Psoas muscle (tissue), 8 donors: Measurements from ENCODE around the gene AIF1. TPM values are rescaled to one million over a fixed set of nuclear protein-coding genes. Genes with fewer than 3 reads are reported as not detected.

ENCODE experiments used
- ATAC-seq, 4 donors: fragments of 200-7000 bp; cut with Tn5 transposase; one replicate each; pipeline ENCODE4 v1.9.1; 2020; ENCODE audit warnings: moderate library complexity in 3 of 4, mild to moderate bottlenecking in 2 of 4
- DNase-seq, 2 donors: peaks; one replicate each; pipeline ENCODE4 v3.0.0-alpha.2; 2020
- H3K27ac ChIP-seq: fragments of 200-600 bp; one replicate; pipeline ENCODE4 v1.8.0; 2022
- H3K27me3 ChIP-seq, 3 donors: fragments of 200-600 bp in 1 of 3; one replicate each; pipeline versions ENCODE4 v1.6.1 to v1.8.0; 2013 to 2022; ENCODE audit warnings: low read length in 2 of 3, mild to moderate bottlenecking in 2 of 3, moderate library complexity in 1 of 3; ENCODE audit not compliant: insufficient read depth in 3 of 3
- H3K36me3 ChIP-seq, 2 donors: fragments of 200-600 bp in 1 of 2; one replicate each; pipeline versions ENCODE4 v1.6.1 to v1.8.0; 2013 to 2022; ENCODE audit warnings: low read depth in 1 of 2, mild to moderate bottlenecking in 1 of 2, moderate library complexity in 1 of 2; ENCODE audit not compliant: insufficient read depth in 1 of 2
- H3K4me1 ChIP-seq: fragments of 200-600 bp; one replicate; pipeline ENCODE4 v1.8.0; 2022
- H3K4me3 ChIP-seq: fragments of 200-600 bp; one replicate; pipeline ENCODE4 v1.8.0; 2022; ENCODE audit warnings: mild to moderate bottlenecking
- H3K9me3 ChIP-seq: fragments of 200-600 bp; one replicate; pipeline ENCODE4 v1.8.0; 2022
- WGBS, 3 donors: extraction: QIAGEN DNeasy Blood & Tissue Kit; methylation state at CpG; one replicate each; pipeline versions ENCODE4 v1.1.6 to v1.1.7; 2013; 5-methylcytosine and 5-hydroxymethylcytosine counted together
- intact Hi-C, 2 donors: fragments of 100-400 bp; cut with DNase I; formaldehyde crosslinking; loops; one replicate each; pipeline versions ENCODE4 v1.11.0 to v1.14.2; 2022
- polyA plus RNA-seq, 3 donors: library from polyadenylated mRNA; stranded (reverse); fragments of 200-250 nt; gene quantifications; one replicate each; pipeline ENCODE4 v1.2.3, GENCODE V29; 2013
- total RNA-seq, 4 donors: library from RNA; stranded (reverse); fragmentation: NEBNext Ultra II Directional in 2 of 4; extraction: Animal tissue kit (Norgen Biotek cat#: 25700) in 2 of 4; gene quantifications; one replicate each; pipeline versions ENCODE4 v1.2.1 to v1.2.4, GENCODE V29; 2021 to 2023
- TF ChIP-seq, protein P1 (sequence below): fragments of 200-600 bp; IDR thresholded peaks from one replicate; pipeline ENCODE4 v1.8.0; 2022; ENCODE audit warnings: antibody characterized with exemption
- donor health status: healthy with polysubstance abuse.
- donor health status: DM: no; HTN: no; CAD: no; lungs with moderate emphysema.
- donor health status: Bipolar disorder and iron deficiency.
- donor health status: healthy.
- donor health status: DM: yes; HTN: yes; CAD: no.
- donor health status: DM: no; HTN: no; CAD: no.
- donor health status: DM: no; HTN: no; CAD: no.
- donor health status: DM: yes; HTN: yes; CAD: no.

The AIF1 gene
- total and polyA plus RNA-seq, 7 donors = 2.6 to 11.3 (median 4.9) TPM

DNA sequence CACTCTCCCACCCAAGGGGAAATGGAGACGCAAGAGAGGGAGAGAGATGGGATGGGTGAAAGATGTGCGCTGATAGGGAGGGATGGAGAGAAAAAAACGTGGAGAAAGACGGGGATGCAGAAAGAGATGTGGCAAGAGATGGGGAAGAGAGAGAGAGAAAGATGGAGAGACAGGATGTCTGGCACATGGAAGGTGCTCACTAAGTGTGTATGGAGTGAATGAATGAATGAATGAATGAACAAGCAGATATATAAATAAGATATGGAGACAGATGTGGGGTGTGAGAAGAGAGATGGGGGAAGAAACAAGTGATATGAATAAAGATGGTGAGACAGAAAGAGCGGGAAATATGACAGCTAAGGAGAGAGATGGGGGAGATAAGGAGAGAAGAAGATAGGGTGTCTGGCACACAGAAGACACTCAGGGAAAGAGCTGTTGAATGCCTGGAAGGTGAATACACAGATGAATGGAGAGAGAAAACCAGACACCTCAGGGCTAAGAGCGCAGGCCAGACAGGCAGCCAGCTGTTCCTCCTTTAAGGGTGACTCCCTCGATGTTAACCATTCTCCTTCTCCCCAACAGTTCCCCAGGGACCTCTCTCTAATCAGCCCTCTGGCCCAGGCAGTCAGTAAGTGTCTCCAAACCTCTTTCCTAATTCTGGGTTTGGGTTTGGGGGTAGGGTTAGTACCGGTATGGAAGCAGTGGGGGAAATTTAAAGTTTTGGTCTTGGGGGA lies 38.9 kb upstream of the AIF1 start:
- H3K27me3 ChIP-seq = no peaks in the 10 kb centered on the region
- TF ChIP-seq, protein P1, sequence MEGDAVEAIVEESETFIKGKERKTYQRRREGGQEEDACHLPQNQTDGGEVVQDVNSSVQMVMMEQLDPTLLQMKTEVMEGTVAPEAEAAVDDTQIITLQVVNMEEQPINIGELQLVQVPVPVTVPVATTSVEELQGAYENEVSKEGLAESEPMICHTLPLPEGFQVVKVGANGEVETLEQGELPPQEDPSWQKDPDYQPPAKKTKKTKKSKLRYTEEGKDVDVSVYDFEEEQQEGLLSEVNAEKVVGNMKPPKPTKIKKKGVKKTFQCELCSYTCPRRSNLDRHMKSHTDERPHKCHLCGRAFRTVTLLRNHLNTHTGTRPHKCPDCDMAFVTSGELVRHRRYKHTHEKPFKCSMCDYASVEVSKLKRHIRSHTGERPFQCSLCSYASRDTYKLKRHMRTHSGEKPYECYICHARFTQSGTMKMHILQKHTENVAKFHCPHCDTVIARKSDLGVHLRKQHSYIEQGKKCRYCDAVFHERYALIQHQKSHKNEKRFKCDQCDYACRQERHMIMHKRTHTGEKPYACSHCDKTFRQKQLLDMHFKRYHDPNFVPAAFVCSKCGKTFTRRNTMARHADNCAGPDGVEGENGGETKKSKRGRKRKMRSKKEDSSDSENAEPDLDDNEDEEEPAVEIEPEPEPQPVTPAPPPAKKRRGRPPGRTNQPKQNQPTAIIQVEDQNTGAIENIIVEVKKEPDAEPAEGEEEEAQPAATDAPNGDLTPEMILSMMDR = no peak
- no peaks in the 10 kb centered on the region for H3K36me3 ChIP-seq
- intact Hi-C loops = no loop called here
- no peak overlapping the region for H3K27ac ChIP-seq
- H3K4me3 ChIP-seq = peak overlapping the region; percentile 54
- no peaks in the 10 kb centered on the region for H3K4me1 ChIP-seq
- DNase-seq (peak in 1 of 2 donors; percentile 10), ATAC-seq (no peak)
- H3K9me3 ChIP-seq = no peaks in the 10 kb centered on the region
- WGBS, 3 donors = 61 to 72% (median 65%) methylated on average over 8 of the region's 8 CpGs

DNA sequence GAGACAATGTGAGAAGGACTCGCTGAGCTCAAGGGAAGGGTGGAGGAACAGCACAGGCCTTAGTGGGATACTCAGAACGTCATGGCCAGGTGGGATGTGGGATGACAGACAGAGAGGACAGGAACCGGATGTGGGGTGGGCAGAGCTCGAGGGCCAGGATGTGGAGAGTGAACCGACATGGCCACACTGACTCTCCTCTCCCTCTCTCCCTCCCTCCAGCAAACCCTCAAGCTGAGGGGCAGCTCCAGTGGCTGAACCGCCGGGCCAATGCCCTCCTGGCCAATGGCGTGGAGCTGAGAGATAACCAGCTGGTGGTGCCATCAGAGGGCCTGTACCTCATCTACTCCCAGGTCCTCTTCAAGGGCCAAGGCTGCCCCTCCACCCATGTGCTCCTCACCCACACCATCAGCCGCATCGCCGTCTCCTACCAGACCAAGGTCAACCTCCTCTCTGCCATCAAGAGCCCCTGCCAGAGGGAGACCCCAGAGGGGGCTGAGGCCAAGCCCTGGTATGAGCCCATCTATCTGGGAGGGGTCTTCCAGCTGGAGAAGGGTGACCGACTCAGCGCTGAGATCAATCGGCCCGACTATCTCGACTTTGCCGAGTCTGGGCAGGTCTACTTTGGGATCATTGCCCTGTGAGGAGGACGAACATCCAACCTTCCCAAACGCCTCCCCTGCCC lies 38.0 kb upstream of the AIF1 start:
- 81 to 85% (median 85%) methylated on average over 16 to 19 of the region's 19 CpGs for WGBS, 3 donors
- Histone ChIP-seq H3K9me3 (no peaks in the 10 kb centered on the region), H3K36me3 (no peaks in the 10 kb centered on the region), H3K27me3 (no peaks in the 10 kb centered on the region), H3K4me3 (peak overlapping the region; percentile 15), H3K4me1 (no peaks in the 10 kb centered on the region), H3K27ac (no peak overlapping the region)
- TF ChIP-seq, protein P1 = no peak
- ATAC-seq (no peak), DNase-seq (peak in 1 of 2 donors; percentile 42)
- intact Hi-C loops = no loop called here

DNA sequence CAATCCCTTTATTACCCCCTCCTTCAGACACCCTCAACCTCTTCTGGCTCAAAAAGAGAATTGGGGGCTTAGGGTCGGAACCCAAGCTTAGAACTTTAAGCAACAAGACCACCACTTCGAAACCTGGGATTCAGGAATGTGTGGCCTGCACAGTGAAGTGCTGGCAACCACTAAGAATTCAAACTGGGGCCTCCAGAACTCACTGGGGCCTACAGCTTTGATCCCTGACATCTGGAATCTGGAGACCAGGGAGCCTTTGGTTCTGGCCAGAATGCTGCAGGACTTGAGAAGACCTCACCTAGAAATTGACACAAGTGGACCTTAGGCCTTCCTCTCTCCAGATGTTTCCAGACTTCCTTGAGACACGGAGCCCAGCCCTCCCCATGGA lies 37.5 kb upstream of the AIF1 start:
- Histone ChIP-seq H3K4me3 (no peak overlapping the region), H3K27me3 (no peaks in the 10 kb centered on the region), H3K27ac (no peak overlapping the region), H3K36me3 (no peaks in the 10 kb centered on the region), H3K4me1 (no peaks in the 10 kb centered on the region), H3K9me3 (no peaks in the 10 kb centered on the region)
- 79 to 90% (median 87%) methylated on average over 3 of the region's 3 CpGs for WGBS, 3 donors
- no peak for ATAC-seq
- intact Hi-C loops = no loop called here
- TF ChIP-seq, protein P1 = no peak
- no peak for DNase-seq

GRCh38 chr6:31578184-31579118 lies 36.6 kb upstream of the AIF1 start:
- no peak overlapping the region for H3K27ac ChIP-seq
- H3K4me1 ChIP-seq = no peaks in the 10 kb centered on the region
- H3K36me3 ChIP-seq = no peaks in the 10 kb centered on the region
- no peaks in the 10 kb centered on the region for H3K9me3 ChIP-seq
- 74 to 78% (median 77%) methylated on average over 12 of the region's 12 CpGs for WGBS, 3 donors
- ATAC-seq (no peak), DNase-seq (no peak)
- no peak overlapping the region for H3K4me3 ChIP-seq
- H3K27me3 ChIP-seq = no peaks in the 10 kb centered on the region
- TF ChIP-seq, protein P1 = no peak
- intact Hi-C loops = no loop called here
